GM18507 (cell line): ENCODE data around the gene FUT8.
"Not testable (repeated sequence)": the region's sequence is repeated elsewhere in the genome, so short reads cannot be mapped to it uniquely, and the experiment has no call there.

Experiments
- DNase-seq: peaks from one replicate; pipeline ENCODE4 v3.0.0; 2011; ENCODE audit warnings: low read depth; ENCODE audit not compliant: insufficient read length; ENCODE audit errors: extremely low spot score
- FAIRE-seq: peaks from 2 replicates; lab custom pipeline; 2011; peaks lifted over from hg19 to GRCh38; lab: Jason Lieb, UNC

The FUT8 gene

GRCh38 chr14:65414961-65415589, 2.5 kb downstream of the FUT8 start:
- DNase-seq (no peak), FAIRE-seq (peak; percentile 35)

DNA sequence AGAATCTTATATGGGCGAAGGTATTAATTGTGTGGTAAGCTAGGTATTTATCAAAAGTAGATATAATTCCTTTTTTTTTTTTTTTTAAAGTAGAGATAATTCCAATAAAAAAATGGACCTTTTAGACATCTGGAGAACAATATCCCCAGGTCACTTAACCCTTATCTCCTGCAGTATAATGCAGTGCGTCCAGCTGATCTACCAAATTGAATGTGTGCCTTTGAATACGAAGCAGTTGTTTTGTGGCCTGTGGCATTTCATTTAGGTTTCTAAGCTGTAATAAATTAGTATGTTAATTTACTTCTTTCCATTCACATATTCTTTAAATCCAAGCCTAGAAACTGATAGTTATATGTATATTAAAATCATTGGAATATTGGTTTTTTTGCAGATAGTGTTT, 3.1 kb downstream of the FUT8 start:
- FAIRE-seq: peak; percentile 41
- DNase-seq: no peak

DNA sequence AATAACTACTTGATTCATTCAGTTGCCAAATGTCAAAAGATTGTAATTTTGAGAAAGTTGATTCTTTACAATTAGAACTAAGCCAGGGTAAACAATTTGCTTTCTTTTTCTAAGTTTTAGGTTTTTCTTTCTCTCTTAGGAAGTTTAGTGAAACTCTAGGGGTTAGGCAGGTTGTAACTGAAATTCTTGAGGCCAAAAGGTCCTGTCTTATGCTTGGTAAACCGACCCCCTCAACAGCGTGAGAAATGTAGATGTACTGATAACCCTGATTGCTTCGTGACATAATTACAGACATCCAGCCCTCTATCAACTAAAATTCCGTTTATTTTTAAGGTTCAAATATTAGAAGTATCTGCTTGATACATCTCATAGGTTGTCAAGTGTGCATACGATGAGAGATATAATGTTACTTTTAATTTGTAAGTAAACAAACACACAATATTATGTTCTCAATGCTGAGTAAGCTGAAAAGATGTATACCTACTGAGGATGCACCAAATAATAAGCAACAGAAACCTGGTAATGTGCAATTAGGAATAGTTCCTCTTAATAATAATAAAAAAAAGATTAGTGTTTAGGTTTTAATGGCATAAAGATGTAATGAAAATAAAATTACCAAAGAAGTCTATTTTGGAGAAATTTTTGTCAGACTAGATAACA, 7.2 kb downstream of the FUT8 start:
- FAIRE-seq (no peak), DNase-seq (no peak)

- DNase-seq (no peak), FAIRE-seq (peak; percentile 35)
These were observed 8.9 kb downstream of the FUT8 start for GRCh38 chr14:65421201-65421981.

DNA sequence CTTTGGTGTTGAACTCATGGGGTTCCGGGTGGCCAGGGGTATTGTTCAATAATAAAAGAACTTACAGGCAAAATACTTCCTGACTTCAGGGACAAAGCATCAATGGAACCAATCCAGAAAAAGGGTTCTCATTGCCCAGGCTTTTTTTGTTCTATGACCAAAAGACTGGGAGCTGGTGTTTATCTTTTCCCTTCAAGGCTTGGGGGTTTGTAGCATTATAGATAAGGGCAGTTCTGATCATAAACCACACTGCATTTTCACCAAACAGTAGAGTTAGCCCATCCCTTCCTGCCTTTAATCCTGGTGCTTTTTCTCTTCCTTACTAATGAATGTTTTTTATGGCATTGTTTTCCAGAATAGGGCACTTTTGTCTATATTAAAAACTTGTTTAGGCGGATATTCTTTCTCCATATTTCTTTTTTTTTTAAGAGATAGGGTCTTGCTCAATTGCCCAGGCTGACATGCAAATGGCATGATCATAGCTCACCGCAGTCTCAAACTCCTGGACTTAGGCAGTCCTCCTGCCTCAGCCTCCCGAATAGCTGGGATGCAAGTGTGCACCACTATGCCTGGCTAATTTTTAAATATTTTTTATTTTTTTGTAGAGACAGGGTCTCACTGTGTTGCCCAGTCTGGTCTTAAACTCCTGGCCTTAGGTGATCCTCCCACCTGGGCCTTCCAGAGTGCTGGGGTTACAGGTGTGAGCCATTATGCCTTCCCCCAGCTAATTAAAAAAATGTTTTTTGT, 9.7 kb downstream of the FUT8 start:
- no peak for FAIRE-seq
- no peak for DNase-seq

DNA sequence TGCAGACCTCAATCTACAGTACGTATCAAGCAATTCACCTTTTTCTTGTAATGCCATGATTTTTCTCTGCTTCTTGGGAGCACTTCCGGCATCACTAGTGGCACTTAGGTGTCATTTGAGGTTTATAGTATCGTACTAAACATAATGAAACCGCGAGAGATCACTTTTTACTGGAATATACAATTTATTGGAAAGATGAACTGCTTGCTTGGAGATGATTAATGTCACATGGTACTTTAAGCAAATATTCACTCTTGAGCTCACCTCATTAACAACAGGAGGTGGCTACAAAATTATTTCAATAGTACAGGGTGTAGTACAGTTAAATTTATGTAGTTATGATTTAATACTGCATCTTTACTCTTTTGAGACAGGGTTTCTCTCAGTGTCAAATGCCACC, 11.5 kb downstream of the FUT8 start:
- FAIRE-seq (no peak), DNase-seq (no peak)

DNA sequence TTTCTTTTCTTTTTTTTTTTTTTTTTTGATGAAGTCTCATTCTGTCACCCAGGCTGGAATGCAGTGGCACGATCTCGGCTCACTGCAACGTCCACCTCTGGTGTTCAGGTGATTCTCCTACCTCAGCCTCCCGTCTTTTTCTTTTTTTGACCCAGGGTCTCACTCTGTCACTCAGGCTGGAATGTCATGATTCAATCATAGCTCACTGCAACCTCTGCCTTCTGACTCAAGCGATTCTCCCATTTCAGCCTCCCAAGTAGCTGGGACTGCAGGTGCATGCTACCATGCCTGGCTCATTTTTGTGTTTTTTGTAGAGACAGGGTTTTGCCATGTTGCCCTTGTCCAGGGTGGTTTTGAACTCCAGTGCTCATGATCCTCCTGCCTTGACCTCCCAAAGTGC, 12.0 kb downstream of the FUT8 start:
- FAIRE-seq (no peak), DNase-seq (no peak)

GRCh38 chr14:65425885-65426284, 13.4 kb downstream of the FUT8 start:
- DNase-seq: no peak
- peak; percentile 67 for FAIRE-seq

DNA sequence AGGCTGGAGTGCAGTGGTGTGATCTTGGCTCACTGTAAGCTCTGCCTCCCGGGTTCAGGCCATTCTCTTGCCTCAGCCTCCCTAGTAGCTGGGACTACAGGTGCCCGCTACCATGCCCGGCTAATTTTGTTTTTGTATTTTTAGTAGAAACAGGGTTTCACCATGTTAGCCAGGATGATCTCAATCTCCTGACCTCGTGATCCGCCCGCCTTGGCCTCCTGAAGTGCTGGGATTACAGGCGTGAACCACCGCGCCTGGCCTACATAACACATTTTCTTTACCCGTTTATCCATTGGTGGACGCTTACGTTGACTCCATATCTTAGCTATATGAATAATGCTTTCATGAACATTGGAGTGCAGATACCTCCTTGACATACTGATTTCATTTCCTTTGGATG, 14.4 kb downstream of the FUT8 start:
- FAIRE-seq: not testable (repeated sequence)

DNA sequence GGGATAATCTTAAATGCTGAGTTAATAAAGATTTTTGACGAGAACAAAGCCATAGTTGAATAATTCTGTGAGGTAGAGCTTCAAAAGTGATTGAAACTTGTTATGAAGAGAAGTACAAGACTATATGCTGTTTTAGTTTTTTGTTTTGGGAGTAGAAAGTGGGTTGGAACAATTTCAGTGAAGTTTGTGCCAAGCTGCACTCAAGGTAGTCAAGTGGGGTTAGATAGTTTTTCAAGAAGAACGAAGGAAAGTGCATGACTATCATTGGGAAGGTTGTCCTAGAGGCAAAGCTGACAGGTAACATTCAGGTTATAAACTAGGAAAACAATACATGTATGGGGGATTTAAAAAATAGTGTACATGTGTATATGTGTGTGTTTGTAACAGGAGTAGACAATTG, 16.2 kb downstream of the FUT8 start:
- peak; percentile 12 for FAIRE-seq
- DNase-seq: no peak

More for the DNA sequence above, 14.4 kb downstream of the FUT8 start:
- not testable (repeated sequence) for DNase-seq

DNA sequence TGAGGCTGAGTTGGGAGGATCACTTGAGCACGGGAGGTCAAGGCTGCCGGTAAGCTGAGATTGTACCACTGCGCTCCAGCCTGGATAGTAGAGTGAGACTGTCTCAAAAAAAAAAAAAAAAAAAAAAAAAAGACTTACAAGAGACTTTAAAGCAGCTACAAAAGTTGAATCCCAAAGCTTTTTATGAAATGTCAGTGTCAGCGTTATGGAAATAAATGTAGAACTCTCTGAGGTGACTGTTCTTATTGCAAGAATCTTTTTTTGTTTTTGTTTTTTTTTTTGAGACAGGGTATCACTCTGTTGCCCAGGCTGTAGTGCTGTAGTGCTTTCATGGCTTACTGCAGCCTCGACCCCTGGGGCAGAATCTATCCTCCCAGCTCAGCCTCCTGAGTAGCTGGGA, 17.2 kb downstream of the FUT8 start:
- DNase-seq (no peak), FAIRE-seq (no peak)

DNA sequence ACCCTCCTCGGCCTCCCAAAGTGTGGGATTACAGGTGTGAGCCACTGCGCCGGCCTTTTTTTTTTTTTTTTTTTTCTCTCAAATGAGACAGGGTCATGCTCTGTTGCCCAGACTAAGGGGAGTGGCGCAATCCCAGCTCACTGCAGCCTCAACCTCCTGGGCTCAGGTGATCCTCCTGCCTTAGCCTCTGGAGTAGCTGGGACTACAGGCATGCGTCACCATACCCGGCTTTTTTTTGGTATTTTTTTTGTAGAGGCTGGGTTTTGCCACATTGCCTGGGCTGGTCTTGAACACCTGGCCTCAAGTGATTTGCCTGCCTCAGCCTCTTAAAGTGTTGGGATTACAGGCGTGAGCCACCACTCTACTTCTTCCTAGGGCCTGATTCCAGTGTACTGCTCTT, 18.7 kb downstream of the FUT8 start:
- peak; percentile 18 for FAIRE-seq
- no peak for DNase-seq

DNA sequence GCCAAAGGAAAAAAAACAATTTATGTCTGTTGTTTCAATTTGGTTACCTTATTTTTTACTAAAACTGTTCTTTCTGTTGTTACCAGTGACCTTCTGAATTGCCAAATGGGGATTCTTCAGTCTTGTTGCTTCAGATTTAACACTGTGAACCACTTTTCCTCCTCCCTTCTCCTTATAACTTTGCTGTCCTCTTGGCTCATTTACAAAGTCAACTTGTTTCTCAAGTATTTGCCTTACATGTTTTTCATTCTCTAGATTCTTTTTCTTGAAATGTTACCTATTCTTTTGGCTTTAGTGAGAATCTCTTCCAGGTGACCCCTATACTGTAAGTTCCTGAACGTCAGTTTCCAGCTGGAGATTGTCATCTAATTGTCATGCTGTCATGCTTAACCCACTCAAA, 19.4 kb downstream of the FUT8 start:
- no peak for FAIRE-seq

GRCh38 chr14:65432361-65432948, 19.9 kb downstream of the FUT8 start:
- FAIRE-seq (no peak), DNase-seq (no peak)

More for the DNA sequence above, 19.4 kb downstream of the FUT8 start:
- DNase-seq: no peak

DNA sequence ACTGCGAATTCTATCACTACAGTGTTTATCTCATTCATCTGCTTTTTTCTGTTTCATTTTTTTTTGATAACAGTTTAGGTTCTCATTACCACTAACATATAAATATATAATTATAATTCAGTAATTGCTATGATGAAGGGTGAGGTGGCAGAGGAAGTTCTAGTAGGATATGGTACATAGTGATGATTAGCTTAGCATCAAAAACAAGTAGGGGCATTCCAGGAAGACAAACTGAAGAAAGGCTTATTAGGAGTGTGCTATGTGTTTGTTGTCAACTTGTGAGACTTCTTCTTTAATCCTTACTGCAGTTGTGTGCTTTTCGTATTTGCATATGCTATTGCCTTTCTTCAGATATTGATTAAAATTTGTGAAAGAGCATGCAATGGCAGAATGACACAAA, 20.6 kb downstream of the FUT8 start:
- DNase-seq: no peak
- peak; percentile 46 for FAIRE-seq

- peak; percentile 21 for FAIRE-seq
These were observed 21.1 kb downstream of the FUT8 start for GRCh38 chr14:65433646-65434045.

DNA sequence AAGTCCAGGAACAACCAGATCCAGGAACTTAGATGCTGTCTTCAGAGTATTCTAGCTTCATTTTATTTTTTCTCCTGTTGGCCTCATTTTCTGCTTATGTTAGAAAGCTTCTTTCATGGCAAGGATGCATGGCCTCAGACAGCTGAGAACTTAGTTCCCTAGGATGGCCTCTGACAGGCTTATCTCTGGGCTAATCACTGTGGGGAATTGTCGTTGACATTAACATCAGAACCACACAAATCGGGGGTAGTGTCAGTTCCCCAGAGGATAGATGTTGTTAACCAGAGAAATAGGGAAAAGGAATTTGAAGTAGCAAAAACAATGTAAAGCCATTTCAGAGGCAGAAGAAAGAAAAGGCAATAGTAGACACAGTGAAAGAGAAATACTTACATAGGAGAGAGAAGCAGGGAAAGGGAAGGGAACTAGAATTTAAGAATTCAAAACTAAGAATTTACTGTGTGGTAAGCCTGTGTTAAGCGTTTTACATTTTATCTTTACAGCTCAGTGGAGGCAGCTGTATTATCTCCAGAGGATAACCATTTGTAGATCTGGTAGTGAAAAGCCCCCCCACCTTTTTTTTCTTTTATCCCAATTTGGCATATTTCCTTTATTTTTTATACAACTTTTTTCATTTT, 21.8 kb downstream of the FUT8 start:
- DNase-seq (no peak), FAIRE-seq (peak; percentile 53)

More at GRCh38 chr14:65433646-65434045, 21.1 kb downstream of the FUT8 start:
- no peak for DNase-seq

DNA sequence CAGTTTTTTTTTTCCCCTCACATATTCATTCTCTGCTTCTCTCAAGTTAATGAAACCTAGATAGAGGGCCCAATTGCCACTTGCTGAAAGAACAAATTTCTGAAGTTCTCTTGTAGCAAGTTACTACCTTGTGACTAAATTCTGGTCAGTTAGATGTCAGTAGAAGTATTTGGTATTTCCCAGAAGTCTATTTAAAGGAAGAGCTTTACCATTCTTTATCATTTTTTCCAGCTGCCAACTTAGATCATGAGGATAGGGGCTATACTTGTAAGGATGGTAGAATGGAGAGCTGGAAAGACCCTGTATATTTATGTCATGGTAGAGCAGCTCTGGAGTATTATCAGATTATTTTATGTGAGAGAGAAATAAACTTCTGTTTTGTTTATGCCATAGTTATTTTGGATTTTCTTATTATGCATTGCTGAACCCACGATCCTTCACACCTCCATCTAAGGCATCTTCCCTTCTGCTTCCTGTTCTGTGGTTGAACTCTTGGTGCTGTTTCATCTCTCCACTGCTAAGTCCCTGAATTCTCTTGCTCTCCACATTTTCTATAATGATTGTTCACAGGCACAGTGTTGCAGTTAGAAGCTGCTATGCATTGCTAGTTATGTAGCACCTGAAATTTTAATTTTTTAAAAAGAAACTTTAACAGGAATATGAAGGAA, 25.9 kb downstream of the FUT8 start:
- FAIRE-seq (peak; percentile 45), DNase-seq (no peak)

DNA sequence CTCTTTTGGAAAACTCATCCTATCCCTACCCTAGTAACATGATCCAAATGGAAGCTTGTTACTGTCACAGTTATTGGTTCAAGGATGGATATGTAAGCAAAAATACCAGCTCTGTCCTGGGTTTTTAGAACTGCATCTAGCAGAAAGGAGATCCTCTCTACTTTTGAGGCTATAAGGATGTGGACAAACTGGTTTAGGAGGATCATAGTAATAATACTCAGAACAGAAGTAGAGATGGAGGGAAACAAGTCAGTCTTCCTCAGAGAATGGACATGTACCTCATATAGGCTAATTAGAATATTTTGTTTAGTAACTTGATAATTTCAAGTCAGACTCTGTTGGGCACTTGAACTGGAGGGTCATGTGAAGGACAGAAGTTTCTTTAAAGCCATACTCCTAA, 26.6 kb downstream of the FUT8 start:
- FAIRE-seq (no peak), DNase-seq (no peak)
